ENCODE measurements around the gene HMBS.
A peak's percentile ranks its signal among the peaks of the same experiment; 100 is the strongest.

- TF ChIP-seq POLR2A (IDR thresholded peaks at IDR 0.05; ENCODE audit: low read depth, low read length), result peak; percentile 77
- TF ChIP-seq POLR2AphosphoS5 (IDR thresholded peaks at IDR 0.05; ENCODE audit: low read depth, low read length), result peak; percentile 64; the same call in 1 of the 2 replicates
These were observed 22.2 kb downstream of the HMBS start, which contains the start of gene C2CD2L for GRCh38 chr11:119106564-119107537.
